SU-DHL-6 (cell line): ENCODE data around the gene HMX2.

Experiments
- H2AFZ ChIP-seq: fragments of 200-600 bp; sonication (generic); 2 replicates; pipeline ENCODE4 v1.6.1; 2014; ENCODE audit warnings: low read depth, mild to moderate bottlenecking, moderate library complexity, mixed read lengths, antibody characterized with exemption, low read length; ENCODE audit not compliant: severe bottlenecking
- H3F3A ChIP-seq: fragments of 200-600 bp; shearing (Covaris generic); 2 replicates; pipeline ENCODE4 v1.6.0; 2016; ENCODE audit warnings: antibody characterized with exemption, mild to moderate bottlenecking; ENCODE audit not compliant: insufficient read depth
- H3K27ac ChIP-seq: fragments of 200-600 bp; sonication (generic); 2 replicates; pipeline ENCODE4 v1.5.1; 2016; ENCODE audit warnings: low read depth, mild to moderate bottlenecking, low read length, moderate library complexity, mixed read lengths
- H3K27me3 ChIP-seq: fragments of 200-600 bp; sonication (generic), shearing (Covaris generic); 2 replicates; pipeline ENCODE4 v1.6.0; 2014; ENCODE audit warnings: mild to moderate bottlenecking, low read length
- H3K36me3 ChIP-seq: fragments of 200-600 bp; sonication (generic); 2 replicates; pipeline ENCODE4 v1.6.1; 2014; ENCODE audit warnings: mild to moderate bottlenecking, low read length, mixed read lengths
- H3K4me2 ChIP-seq: fragments of 300-600, 200-600 bp; shearing (Covaris generic), sonication (generic); 2 replicates; pipeline ENCODE4 v1.6.0; 2014; ENCODE audit warnings: low read length, low read depth, mild to moderate bottlenecking; ENCODE audit not compliant: poor library complexity, severe bottlenecking
- H3K4me3 ChIP-seq: fragments of 200-600 bp; sonication (generic); 2 replicates; pipeline ENCODE4 v1.5.1; 2014; ENCODE audit warnings: antibody characterized with exemption, low read length, mild to moderate bottlenecking, mixed read lengths; ENCODE audit not compliant: insufficient read depth, poor library complexity, severe bottlenecking
- H3K79me2 ChIP-seq: fragments of 200-600 bp; sonication (generic); 2 replicates; pipeline ENCODE4 v1.6.1; 2014; ENCODE audit warnings: mild to moderate bottlenecking, low read length, moderate library complexity; ENCODE audit not compliant: insufficient read depth
- H3K9ac ChIP-seq: fragments of 200-600 bp; sonication (generic); 2 replicates; pipeline ENCODE4 v1.7.0; 2014; ENCODE audit warnings: mild to moderate bottlenecking, low read length
- H3K9me2 ChIP-seq: fragments of 200-600 bp; sonication (generic); replicated peaks from 2 replicates; pipeline ENCODE4 v1.6.1; 2014; ENCODE audit warnings: low read length; ENCODE audit not compliant: insufficient read depth
- H3K9me3 ChIP-seq: fragments of 200-600 bp; sonication (generic); 2 replicates; pipeline ENCODE4 v1.6.1; 2014; ENCODE audit warnings: low read length, mixed read lengths; ENCODE audit not compliant: insufficient read depth
- H4K20me1 ChIP-seq: fragments of 200-600 bp; sonication (generic); 2 replicates; pipeline ENCODE4 v1.6.1; 2014; ENCODE audit warnings: low read depth, mild to moderate bottlenecking, antibody characterized with exemption, low read length, moderate library complexity, mixed read lengths
- CTCF ChIP-seq: fragments of 200-600 bp; sonication (generic); IDR thresholded peaks from one replicate; pipeline ENCODE4 v1.5.1; 2017; ENCODE audit warnings: antibody characterized with exemption, mild to moderate bottlenecking, low read length, moderate library complexity; ENCODE audit not compliant: insufficient read depth, poor library complexity, severe bottlenecking
- EZH2phosphoT487 ChIP-seq: fragments of 200-600 bp; sonication (generic), shearing (Covaris generic); conservative IDR thresholded peaks from 2 replicates; pipeline ENCODE4 v1.6.1; 2018; ENCODE audit warnings: mild to moderate bottlenecking, antibody characterized with exemption, low read length, moderate library complexity, mixed read lengths

Gene HMX2

GRCh38 chr10:123191886-123192285, 44.0 kb downstream of the HMX2 start:
- no peak for TF ChIP-seq CTCF
- no peak overlapping the region for H3K4me2 ChIP-seq
- no peaks in the 10 kb centered on the region for H3F3A ChIP-seq

GRCh38 chr10:123194056-123194455, 46.1 kb downstream of the HMX2 start:
- Histone ChIP-seq H3K9ac (no peak overlapping the region), H4K20me1 (no peaks in the 10 kb centered on the region), H3K79me2 (no peaks in the 10 kb centered on the region), H3K9me3 (no peaks in the 10 kb centered on the region), H3F3A (no peaks in the 10 kb centered on the region), H3K27ac (no peak overlapping the region), H3K9me2 (no peaks in the 10 kb centered on the region), H3K4me2 (no peak overlapping the region), H2AFZ (no peak overlapping the region), H3K27me3 (no peaks in the 10 kb centered on the region), H3K4me3 (no peak overlapping the region), H3K36me3 (no peaks in the 10 kb centered on the region)
- TF ChIP-seq EZH2phosphoT487 (no peak), CTCF (no peak)

More at GRCh38 chr10:123191886-123192285, 44.0 kb downstream of the HMX2 start:
- no peaks in the 10 kb centered on the region for H3K27me3 ChIP-seq
- no peaks in the 10 kb centered on the region for H3K9me2 ChIP-seq
- H3K9me3 ChIP-seq, result no peaks in the 10 kb centered on the region
- H4K20me1 ChIP-seq, result no peaks in the 10 kb centered on the region
- H3K4me3 ChIP-seq, result no peak overlapping the region
- H2AFZ ChIP-seq, result no peak overlapping the region
- no peak overlapping the region for H3K27ac ChIP-seq
- no peaks in the 10 kb centered on the region for H3K36me3 ChIP-seq
- H3K79me2 ChIP-seq, result no peaks in the 10 kb centered on the region
- H3K9ac ChIP-seq, result no peak overlapping the region
